OCI-M2 (cell line): ENCODE results near the gene LDB2.

Experiments
- DNase-seq: peaks from one replicate; lab custom pipeline; 2025; ENCODE audit not compliant: unreplicated experiment; lab: John Stamatoyannopoulos, UW

The LDB2 gene

DNA sequence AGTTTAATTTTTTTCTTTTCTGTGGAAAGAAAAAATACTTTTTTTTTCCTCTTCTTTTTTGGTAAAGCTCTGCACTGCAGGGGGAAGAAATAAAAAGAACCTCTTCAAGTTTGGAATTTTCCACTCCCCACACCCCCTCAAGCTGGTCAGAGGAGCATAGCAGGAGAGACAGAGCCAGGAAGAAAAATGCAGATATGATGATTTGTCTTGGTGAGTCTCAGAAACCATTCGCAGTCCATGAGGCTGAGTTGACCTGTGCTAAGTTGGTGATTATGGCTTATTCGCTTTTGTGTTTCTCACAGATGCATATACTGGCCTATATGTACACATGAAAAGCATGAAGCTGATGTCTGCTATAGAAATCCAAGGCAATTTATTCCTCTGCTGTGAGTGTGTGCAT, 205.9 kb downstream of the LDB2 start:
- no peak for DNase-seq

DNA sequence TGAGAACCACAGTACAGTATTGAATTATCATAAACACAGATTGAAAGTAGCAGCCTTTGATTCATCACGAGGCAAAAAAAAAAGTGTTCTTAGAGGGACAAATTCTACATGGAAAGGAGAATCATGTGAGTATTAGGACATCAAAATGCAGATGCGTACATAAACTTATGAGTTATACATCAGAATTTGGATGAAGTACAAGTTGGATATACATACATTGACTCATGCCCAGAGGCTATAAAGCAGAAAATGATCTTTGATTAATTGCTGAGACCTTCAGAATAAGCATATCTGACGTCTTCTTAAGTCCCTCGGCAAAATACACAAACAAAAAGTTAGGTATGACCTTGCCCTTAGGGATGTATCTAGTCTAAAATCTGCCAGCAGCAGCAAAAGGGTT, 206.4 kb downstream of the LDB2 start:
- no peak for DNase-seq

DNA sequence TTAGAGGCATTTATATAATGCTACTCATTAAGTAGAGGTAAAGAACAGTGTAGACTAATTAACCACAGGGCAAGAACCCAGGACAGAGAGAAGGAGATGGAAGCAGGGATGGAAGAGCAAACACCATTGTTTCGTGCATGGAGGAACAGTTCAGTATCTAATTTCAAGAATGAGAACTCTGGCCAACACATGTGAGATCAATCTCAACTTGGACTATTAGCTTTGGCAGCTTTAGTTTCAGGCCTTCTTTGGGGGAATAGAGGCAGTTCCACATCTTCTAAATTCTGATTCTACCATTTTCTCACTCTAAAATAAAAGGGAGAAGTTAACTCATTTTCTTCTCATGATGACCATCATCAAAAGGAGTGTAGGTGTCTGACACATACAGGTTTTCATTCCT, 207.0 kb downstream of the LDB2 start:
- DNase-seq: no peak

DNA sequence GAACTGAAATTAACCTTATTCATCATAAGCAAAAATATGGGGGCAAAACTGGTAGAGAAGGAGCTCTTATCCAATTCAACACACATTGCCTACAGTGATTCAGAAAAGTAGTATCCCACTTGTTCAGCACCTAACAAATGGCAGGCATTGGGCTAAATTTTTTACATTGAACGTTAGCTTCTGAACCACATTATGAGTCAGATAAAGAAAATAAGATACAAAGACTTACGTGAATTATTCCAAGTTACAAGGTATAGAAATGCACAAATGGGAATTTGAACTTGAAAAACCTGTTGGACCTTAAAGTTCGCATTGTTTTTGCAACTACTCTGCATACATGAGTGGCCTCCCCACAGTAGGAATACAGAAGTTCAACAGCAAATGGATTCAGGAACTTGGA, 210.6 kb downstream of the LDB2 start:
- DNase-seq: no peak

DNA sequence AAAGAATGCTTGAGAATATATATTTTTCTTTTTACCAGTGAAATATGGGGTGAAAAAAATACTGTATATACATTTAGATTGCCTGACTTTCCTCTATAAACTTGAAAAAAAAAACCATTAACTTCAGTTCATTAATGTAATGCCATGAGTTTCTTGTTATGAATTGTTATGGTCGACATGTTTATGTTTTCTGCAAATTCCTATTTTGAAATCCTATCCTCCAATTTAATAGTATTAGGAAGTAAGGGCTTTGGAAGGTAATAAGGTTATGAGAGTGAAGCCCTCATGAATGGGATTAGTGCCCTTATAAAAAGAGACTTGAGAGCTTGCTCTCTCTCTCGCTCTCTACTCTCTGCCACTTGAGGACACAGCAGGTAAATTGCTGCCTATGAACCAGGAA, 211.4 kb downstream of the LDB2 start:
- DNase-seq: no peak

DNA sequence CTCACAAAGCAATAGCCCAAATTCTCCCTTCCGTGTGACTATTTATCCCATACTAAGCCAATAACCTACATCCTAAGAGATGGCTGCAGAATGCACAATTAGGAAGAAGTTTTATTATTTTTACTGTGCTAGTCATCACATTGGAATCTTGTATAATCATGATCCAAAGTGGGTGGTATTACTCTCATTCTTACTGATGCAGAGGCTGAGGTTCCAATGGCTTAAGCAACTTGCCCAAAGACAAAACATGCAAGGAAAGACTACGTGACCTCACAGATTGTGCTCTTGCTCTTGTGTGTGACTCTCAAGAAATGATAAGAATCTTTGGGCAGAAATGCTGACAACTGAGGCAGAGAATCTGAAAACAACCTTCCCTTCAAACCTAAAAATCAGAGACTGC, 212.2 kb downstream of the LDB2 start:
- no peak for DNase-seq

DNA sequence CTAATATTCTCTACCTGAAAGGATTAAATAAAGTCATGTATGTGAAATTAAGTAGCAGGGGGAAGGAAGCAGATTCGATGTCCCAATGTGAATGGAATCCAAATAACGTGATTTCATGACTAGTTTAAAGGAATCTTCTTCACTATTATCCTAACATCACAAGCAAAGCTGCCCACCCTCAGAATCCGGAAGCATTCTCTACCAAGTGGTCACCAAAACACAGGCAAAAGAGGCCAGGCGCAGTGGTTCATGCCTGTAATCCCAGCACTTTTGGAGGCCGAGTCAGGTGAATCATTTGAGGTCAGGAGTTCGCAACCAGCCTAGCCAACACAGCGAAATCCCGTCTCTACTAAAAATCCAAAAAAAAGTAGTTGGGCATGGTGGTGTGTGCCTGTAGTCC, 212.9 kb downstream of the LDB2 start:
- no peak for DNase-seq

DNA sequence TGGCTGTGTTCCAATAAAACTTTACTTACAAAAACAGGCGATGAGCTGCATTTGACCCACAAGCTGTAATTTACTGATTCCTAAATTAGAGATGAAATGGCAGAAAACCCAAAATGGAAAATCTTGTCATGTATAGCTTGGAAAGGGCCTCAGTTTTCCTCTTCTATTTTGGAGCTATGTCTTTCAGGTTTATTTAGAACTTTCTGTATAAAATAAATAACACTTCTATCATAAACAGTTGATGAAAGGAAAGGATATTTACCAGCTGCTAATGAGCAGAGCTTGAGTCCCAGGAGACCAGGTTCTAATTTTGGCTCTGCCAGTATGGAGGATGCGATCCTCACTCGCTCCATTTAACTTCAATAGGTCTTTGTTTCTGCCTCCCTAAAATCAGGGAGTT, 213.5 kb downstream of the LDB2 start:
- no peak for DNase-seq

DNA sequence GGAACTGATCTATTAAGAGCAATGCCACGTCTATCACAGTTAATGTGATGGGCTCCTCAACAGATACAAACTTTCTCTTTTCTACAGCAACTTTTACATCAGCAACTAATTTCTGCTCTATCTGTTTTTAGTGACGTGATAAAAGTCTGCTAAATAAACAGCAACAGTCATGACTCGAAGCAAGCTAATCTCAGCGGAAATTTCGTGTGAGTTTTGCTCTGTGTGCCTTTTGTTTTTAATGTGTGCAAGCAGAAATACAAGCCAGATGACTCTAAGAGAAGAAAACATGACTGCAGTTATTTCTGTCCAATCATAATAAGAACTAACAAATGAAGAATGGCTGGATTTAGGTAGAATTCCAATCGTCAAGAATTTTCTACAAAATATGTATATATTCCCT, 214.3 kb downstream of the LDB2 start:
- no peak for DNase-seq

DNA sequence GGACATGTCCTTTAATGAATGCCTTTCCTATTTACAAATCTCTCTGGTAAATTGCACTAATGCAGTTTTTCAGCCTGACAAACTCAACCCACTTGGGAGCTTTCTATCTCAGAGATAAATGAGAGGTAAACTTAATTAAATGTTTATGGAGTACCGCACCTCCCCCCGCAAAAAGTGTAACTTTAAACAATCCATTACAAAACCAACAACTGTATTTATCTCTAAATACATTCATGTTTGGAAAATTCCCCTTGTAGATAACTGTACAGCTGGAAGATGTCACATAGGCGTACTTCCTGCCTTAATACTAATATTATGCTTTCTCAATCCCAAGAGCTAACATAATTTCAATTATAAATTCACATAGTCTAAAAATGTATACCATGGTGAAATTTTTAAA, 215.5 kb downstream of the LDB2 start:
- DNase-seq: no peak

DNA sequence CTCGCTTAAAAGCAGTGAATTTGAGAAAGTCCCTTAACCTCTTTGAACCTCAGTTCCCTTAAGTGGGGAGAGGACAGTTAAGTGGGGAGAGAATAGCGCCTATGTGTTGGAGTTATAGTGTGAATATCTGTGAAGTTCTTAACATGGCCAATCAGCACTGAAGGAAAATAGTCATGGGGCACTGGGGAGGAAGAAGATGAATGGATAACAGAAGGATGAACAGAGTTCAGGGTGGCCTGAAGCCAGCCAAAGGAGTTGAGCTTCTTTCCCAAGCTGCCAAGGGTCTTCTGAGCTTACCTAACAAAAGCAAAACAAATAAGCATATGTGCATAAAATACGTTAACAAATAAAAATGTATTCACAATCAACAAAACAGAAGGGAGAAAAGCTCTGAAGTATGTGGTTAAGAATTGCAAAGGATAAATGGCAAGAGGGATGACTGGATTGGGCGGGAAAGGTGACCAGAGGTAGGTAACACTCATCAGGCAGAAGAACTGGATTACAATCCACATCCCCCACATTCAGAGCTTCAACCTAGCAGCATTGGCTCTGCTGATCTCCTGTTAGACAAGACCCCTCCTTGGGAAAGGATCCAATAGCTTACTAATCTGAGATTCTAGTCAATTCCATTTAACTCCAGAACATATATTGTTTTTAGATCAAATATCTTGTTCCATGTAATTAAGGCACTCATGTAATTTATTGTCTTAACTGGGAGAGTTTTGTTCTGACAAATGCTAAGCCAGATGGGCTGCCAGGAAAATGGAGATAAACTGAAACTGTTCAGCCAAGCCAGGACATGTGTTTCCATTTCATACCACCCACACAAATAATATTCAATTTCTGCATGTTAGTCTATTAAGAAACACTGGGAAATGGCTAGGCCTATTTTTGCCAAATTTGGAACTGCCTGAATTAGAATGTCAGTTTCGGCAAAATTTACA, 221.2 kb downstream of the LDB2 start:
- DNase-seq: no peak

DNA sequence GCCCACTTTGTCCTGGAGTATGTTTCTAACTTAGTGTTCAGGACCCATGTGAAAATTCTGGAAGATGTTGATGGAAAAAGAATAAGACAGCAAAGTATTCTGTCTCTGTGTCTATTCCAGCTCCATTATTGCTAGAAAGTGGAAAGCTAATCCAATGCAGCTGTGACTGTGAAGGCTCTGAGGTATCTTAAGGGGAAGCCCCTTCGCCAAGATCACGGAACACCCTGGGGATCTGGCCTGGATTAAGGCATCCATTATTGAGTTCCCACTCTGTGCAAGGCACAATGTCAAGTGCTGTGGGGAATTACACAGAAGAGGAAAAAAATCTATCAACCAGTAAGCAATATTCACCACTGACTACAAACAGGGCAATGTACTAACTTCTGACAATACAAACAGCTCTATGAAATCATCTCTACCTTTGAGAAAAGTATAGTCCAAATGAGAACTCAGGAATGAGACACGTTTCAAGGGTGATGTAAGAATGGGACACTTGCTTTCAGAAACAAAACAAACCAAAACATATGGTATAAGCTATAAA, 222.1 kb downstream of the LDB2 start:
- DNase-seq: no peak

DNA sequence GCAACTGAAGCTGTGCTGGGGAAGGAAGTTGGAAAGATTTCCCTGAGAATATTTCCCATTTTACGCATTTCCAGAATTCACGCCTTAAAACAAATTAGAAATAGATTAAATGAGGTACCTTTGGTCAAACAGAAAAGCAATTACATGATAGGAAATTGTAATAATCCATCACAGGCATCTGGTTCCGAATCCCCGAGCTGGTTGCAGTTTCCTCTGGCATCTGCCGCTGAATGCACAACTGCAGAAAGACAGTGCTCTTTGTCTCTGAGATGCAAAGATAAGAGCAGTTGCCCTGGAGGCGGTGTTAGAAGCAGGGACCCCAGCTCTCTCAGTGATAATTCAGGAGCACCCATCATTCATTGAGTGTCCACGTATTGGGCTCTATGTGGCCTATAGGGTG, 224.4 kb downstream of the LDB2 start:
- DNase-seq: no peak

DNA sequence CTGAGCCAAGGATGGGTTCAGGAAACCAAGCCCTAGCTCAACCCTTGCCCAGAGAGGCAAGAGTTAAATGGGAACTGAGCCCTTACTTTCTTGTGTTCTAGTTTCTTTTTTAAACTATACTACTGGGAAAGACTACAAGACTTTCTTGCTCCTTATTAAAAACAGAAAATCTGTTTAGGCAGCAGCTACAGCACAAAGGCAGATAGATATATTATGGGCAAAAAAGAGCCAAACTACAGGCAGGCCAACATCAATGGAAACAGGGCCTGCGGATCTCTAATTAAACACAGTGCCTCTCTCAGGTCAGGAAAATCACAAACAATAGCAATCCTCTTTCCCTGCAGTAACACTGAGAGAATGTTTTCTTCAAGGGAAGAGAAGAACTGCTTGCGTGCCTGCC, 226.0 kb downstream of the LDB2 start:
- no peak for DNase-seq

DNA sequence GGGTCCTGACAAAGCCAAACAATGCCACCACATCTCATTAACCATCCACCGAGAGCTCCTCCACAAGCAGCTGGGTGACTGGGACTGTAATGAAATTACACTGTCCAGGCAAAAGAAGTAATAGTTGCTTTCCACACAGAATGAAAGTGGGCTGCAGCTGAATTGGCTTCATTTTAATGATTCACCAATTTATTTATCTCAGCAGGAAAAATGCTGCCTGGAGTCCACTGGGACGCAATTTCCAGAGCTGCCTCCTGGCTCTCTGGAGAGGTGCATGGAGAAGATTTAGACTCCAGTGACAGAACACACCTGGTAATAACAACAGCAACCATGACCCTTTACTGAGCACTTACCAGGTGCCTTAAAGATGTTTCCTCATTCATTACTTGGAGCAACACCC, 226.7 kb downstream of the LDB2 start:
- DNase-seq: no peak

DNA sequence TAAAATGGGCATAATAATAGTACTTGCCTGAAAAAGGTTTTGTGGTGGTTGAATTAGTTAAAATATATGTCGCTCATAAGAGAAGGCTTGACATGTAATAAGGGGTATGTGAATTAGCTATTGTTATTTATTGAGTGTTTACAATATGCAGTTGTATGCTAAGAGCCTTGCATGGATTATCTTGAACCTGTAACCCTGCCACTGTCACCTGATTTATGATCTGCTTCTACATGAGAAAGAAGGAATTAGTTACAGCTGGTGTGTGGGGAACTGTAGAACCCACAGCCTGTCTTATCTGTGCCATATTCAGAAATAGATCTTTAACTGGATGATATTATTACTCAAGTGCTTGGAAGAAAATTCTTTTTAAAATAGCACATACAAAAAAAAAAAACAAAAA, 227.7 kb downstream of the LDB2 start:
- no peak for DNase-seq

DNA sequence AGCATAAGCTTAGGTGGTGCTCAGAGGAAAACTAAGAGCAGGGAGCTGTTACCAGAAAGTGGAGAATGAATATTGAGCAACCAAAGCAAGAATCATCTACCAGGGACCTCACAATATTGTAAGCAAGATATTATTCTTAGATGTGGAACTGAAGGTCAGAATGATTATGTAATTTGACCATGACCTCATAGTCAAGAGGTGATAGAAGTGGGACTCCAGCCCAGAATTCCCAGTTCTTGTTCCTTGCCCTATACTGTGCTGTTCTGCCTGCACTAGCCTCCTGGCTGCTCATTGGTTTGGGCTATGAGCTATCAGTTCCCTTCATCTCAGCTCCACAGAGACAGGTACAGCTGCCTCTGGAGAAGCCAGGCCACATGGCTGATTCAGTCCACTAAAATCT, 229.4 kb downstream of the LDB2 start:
- no peak for DNase-seq

DNA sequence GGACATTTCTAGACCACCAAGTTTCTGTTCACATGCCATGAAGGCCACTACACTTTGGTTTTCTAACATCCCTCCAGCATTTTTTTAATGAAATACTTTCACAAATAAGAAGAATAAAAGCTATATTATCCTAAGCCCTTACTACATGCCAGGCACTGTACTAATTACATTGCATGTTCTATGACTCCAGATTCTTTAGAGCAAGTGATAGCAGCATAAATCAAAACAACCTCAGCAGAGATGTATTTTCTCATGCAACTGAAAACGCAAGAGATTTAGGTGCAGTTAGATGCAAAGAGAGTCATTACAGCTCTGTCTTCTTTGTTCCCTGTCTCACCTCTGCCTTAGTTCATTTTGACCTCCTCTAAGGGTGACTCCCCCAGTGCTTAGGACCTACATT, 230.0 kb downstream of the LDB2 start:
- DNase-seq: no peak

DNA sequence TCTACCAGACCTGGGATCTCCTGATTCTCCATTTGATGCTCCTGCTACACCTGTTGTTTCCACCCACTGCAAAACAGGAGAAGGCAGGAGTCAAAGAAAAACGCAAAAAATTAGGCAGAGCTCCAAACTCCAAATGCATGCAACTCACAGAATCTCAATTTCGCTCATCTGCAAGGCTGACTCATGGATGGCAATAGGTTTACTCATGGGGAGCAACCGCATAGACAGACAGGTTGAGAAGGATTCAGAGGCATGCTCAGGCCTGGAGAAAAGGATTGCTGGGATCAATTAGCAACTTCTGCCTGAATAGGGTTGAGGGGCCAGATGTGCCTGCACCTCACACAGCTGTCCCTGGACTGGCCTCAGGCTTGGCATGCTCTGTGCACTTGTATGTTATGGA, 231.0 kb downstream of the LDB2 start:
- no peak for DNase-seq

DNA sequence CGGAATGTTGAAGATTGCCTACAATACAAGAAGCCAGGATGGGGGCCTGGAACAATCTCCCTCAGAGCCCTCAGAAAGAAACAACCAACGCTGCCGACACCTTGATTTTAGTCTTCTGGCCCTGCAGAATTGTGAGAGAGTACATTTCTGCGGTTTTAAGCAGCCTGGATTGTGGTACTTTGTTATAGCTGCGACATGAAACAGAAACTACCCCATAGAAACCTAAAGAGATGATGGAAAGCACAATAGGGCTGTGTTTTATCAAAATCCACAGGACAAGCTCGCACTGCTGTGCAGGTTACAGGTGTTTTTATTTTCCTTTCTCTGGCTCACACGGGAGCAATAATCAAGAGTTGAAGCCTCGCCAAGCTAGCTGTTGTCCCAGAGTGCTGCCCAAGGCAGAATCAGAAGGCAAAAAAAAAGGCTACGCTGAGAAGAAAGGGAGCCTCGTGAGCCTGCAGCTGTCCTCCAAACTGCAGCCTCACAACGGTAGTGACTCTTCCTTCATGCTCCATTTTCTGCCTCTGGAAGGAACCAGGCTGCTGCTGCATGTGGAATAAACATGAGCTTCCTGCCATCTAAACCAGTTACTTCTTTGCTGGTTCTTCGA, 232.4 kb downstream of the LDB2 start:
- DNase-seq: no peak

DNA sequence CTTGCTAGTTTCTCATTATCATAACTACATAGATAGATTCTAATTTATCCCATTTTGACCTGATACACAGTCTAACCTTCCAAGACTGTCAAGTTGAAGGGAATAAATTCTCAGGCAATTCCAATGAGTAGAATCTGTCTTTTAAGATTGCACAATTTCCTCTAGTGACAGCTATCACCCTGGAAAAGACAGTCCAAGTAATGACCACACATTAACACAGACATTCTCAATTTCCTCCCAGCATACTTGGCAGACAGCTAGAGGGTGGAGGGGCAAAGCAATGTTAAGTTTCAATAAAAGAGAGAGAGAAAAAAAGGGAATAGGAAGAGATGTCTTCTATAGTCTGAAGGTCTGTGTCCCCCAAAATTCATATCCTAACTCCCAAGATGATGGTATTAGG, 234.7 kb downstream of the LDB2 start:
- no peak for DNase-seq

DNA sequence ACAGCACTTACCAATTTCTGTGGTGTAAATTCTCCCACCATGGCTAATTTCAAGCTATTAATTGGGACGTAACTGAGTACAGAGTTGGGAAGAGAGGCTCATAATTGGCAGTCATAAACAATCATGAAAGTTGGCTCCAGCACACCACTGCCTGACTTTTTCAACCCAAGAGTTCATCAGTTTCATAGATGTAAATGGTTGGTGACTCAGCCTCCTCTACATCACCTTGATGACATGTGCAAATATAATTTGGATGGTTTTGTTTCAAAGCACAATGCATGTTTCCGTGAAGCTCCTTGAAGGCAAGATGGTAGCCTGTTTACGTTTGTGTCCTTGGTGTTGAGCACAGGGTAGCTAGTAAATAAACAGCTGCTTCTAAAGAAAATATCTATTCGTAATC, 235.1 kb downstream of the LDB2 start:
- DNase-seq: no peak

DNA sequence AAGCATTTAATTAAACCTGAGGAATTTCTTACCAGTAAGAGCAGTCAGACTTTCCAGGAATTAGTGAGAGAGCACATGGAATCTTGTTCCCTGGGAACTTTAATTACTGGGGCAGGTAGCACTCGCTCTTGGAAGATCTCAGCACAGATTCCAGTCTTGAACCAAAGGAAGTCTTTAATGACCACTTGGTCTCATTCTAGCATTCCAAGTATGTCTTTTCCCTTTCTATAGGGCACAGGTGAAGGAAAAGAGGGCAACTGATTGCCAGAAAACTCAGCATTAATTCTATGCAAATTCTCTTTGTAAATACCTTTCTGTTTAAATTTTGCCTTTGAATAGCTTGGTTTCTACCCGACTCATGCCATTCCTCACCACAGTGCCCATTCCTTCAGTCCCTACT, 236.6 kb downstream of the LDB2 start:
- no peak for DNase-seq
